ENCODE data around the gene SSTR5. TPM values are rescaled to one million over a fixed set of nuclear protein-coding genes. Genes with fewer than 3 reads are reported as not detected.
"Not testable (repeated sequence)": the region's sequence is repeated elsewhere in the genome, so short reads cannot be mapped to it uniquely, and the experiment has no call there.

SSTR5 gene
- not detected in 2 replicates for total RNA-seq (2014; rRNA removed; shearing (Covaris generic); ENCODE audit: low replicate concordance)

DNA sequence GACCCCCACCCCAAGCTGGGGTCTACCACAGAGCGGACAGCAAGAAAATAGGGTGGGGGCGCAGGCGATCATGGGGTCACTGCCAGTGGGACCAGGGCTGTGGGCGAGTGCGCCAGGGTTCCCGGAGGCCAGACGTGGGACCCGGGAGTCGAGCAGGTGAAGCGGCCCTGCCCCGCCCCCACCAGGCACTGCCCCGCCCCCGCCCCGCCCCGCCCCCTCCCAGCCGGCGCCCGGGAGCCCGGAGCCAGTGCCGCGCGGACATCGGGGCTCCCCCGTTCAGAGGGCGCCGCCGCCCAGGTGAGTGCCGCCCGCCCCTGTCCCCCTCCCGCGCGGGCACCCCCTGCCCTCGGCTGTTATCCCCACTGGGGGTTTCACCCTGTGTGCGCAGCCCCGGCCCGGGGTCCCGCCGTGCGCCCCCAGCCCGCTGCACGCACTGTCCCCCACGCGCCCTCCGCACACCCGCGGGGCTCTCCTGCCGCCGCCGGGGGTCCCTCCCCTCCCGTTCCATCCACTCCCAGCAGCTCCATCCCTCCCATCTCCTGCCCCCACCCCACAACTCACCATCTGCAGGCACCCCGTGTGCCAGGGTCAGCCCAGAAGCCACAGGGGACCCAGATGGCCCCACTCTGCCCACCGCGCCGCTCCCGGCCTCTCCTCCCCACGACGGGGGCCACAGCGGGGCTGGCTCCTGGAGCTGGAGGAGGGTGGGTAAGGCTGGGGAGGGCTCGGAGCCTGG, at the start of gene SSTR5:
Gene SSTR5, plus strand, starts transcription at position 222 of the 736 bp plus-strand sequence. CDS start 6,122 bp downstream, outside the sequence.
- no peaks in the 10 kb centered on the region for H3K36me3 ChIP-seq
- H3K4me3 ChIP-seq = no peak within 1 kb of the TSS
- H3K27me3 ChIP-seq = peaks cover 83% of the 10 kb centered on the region
- no peak for DNase-seq
- H3K9me3 ChIP-seq = no peaks in the 10 kb centered on the region

DNA sequence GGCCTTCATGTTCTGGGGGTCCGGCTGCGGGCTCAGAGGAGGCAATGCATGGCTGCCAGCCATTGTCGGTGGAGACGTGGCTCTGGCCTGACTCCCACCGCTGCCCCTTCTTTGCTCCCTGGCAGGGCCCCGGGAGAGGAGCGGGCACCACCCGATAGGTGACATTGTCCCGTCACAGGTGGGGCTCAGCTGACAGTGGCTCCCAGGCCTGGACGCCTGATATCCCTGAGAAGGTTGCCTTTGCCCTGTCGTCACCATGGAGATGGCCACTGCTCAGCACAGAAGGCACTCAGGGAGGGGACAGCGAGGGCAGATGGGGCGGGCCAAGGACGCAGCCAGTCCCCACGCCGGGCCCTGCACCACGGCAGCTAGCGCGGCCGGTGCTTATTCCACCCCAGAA, 48.4 kb upstream of the SSTR5 start:
- no peaks in the 10 kb centered on the region for H3K36me3 ChIP-seq
- peaks cover 74% of the 10 kb centered on the region for H3K27me3 ChIP-seq
- no peak overlapping the region for H3K4me3 ChIP-seq
- no peaks in the 10 kb centered on the region for H3K9me3 ChIP-seq
- DNase-seq = no peak

DNA sequence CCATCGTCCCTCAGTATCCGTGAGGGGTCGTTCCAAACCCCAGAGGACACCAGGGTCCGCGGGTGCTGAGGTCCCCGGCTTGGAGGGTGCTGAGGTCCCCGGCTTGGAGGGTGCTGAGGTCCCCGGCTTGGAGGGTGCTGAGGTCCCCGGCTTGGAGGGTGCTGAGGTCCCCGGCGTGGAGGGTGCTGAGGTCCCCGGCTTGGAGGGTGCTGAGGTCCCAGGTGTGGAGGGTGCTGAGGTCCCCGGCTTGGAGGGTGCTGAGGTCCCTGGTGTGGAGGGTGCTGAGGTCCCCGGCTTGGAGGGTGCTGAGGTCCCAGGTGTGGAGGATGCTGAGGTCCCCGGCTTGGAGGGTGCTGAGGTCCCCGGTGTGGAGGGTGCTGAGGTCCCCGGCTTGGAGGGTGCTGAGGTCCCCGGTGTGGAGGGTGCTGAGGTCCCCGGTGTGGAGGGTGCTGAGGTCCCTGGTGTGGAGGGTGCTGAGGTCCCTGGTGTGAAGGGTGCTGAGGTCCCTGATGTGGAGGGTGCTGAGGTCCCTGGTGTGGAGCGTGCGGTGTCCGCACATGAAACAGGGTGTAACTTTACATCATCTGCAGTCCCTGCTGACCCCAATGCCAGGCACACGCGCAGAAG, 47.3 kb upstream of the SSTR5 start:
- H3K36me3 ChIP-seq, H3K4me3 ChIP-seq, H3K9me3 ChIP-seq, DNase-seq: not testable (repeated sequence)
- H3K27me3 ChIP-seq = peaks cover 74% of the 10 kb centered on the region

DNA sequence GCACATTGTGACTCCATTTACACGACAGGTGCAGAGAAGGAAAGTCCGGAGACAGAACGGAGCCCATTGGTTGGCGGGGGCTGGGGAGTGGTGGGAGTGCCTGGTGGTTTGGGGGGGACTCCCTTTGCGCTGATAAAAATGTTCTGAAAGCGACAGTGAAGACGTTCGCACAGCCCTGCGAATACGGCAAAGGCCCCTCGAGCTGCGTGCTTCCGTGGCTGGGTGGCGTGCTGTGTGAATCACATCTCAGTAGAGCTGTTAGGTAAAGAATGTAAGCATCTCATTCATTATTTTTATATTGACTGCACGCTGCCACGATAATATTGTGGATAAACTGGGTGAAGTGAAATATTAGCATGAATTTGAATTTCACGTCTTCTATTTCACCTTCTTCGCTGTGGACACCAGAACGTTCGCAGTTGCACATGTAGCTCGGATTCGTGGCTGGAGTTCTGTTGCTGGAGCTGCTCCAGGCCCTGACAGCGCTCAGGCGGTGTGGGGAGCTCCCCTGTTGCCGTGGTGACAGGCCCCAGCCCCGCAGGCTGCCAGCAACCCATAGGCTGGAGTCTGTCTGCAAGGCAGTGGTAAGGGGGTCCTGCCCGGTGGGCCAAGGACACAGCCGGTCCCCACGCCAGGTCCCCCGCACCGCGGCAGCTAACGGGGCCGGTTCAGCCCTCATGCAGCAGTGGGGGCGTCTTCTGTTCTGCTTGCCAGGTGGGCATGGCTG, 46.3 kb upstream of the SSTR5 start:
- Histone ChIP-seq H3K4me3 (no peak overlapping the region), H3K36me3 (no peaks in the 10 kb centered on the region), H3K27me3 (peaks cover 74% of the 10 kb centered on the region), H3K9me3 (no peaks in the 10 kb centered on the region)
- no peak for DNase-seq

DNA sequence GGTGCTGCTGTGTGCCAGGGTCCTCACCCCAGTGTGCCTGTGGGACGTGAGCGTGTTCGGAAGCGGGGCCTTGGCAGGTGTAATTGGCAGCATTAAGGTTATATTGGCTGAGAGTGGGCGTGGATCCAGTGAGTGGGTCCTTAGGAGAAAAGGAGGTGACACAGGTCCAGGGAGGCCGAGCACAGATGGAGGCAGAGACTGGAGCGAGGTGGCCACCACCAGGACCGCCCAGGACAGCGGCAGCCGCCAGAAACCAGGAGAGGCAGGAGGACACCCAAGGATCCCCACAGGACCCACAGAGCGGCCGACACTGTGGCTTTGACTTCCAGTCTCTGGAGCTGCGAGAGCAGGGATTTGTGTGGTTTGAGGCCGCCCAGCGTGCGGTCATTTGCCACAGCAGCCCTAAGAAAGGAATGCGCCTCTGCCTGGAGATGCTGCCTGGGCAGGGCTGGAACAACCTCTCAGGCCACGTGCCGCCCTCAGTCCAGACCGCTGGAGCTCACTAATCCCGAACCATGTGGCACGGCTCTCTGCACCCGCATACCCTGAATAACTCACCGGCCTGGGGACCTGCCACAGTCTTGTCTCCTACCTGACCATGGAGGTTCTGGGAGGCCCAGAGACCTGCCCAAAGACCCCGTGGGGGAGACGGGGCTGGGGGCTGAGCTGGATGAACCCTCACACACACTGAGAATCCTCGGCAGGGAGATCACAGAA, 45.6 kb upstream of the SSTR5 start:
- Histone ChIP-seq H3K4me3 (no peak overlapping the region), H3K9me3 (no peaks in the 10 kb centered on the region), H3K36me3 (no peaks in the 10 kb centered on the region), H3K27me3 (peaks cover 70% of the 10 kb centered on the region)
- DNase-seq = no peak

DNA sequence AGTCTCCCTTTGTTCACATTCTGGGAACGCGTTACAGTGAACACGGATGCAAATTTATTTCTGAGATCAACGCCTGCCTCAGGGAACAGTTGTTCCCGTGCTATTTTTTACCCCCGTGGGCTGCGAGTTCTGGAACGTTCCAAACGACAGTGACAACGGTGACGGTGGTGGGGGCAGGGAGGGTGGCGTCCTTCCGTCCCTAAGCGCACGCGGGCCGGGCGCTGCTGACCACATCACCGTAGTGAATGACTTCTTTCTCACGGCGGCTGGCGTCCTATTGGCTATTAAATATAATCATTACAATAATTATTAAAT, 45.1 kb upstream of the SSTR5 start:
- no peak for DNase-seq
- no peak overlapping the region for H3K4me3 ChIP-seq
- peaks cover 65% of the 10 kb centered on the region for H3K27me3 ChIP-seq
- no peaks in the 10 kb centered on the region for H3K36me3 ChIP-seq
- no peaks in the 10 kb centered on the region for H3K9me3 ChIP-seq

DNA sequence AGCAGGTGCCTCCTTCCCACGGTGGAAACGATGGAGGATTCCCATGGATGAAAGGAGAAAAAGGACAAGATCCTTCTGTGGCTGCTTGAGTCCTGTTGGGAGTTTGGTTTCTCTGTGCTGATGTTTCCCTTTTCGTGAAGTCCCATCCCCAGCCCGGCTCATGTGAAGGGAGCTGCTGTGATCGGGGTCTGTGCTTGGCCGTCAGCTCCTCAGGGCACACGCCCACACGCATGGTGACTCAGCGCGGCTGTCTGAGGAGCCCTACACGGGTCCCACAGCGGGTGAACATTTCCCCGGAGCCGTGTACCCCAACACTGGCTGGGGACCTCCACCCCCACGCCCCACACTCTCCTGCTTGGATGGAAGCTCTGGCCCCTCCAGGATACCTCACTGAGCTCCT, 44.5 kb upstream of the SSTR5 start:
- H3K36me3 ChIP-seq = no peaks in the 10 kb centered on the region
- no peaks in the 10 kb centered on the region for H3K9me3 ChIP-seq
- DNase-seq = no peak
- peaks cover 61% of the 10 kb centered on the region for H3K27me3 ChIP-seq
- H3K4me3 ChIP-seq = no peak overlapping the region

DNA sequence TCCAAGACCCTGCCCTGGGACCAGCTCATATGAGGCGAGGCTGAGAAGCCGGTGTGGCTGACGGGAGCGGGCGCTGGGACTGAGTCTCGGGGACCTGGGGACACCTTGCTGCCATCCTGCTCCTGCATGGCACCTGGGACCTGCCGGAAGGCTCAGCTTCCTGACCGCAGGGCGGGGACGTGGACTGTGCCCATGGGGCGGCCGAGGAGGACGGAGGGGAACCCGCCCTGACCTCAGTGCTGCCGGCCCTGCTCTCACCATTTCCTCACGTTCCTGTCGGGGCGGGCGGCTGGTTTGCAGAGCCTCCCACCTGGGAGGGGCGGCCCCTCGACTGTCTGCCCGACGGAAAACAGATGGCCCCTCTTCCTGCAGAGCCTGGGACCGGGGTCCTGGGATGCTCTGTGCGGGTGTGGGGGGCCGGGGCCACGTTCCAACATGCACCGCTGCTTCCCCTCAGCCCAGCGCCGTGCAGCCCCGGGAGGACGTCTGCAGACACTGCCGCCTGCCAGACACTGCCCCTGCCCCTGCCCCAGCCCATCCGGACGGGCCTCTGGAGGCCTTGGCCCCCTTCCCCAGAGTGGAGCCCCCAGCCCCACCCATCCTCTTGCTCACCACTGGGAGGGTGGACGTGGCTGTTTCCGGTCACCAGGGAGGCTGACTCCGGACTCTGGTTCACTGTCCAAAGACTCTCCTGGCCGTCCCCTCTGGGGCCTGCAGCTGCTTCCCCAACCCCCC, 43.9 kb upstream of the SSTR5 start:
- H3K9me3 ChIP-seq = no peaks in the 10 kb centered on the region
- DNase-seq = no peak
- H3K4me3 ChIP-seq = no peak overlapping the region
- H3K27me3 ChIP-seq = peaks cover 55% of the 10 kb centered on the region
- H3K36me3 ChIP-seq = no peaks in the 10 kb centered on the region

DNA sequence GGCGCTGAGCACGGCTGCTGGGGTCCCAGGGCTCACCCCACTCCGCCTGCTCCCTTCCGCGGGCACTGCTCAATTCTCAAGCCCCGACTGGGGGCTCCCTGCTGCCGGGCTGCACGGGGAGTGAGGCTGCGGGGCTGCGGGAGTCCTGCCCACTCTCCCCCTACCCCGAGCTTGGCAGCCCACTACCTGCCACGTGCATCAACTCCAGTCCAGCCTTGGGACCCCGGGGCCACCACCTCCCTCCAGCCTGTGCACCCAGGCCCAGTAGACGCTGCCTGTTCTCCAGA, 43.3 kb upstream of the SSTR5 start:
- H3K4me3 ChIP-seq = no peak overlapping the region
- H3K36me3 ChIP-seq = no peaks in the 10 kb centered on the region
- no peaks in the 10 kb centered on the region for H3K9me3 ChIP-seq
- H3K27me3 ChIP-seq = peaks cover 50% of the 10 kb centered on the region
- DNase-seq = no peak

DNA sequence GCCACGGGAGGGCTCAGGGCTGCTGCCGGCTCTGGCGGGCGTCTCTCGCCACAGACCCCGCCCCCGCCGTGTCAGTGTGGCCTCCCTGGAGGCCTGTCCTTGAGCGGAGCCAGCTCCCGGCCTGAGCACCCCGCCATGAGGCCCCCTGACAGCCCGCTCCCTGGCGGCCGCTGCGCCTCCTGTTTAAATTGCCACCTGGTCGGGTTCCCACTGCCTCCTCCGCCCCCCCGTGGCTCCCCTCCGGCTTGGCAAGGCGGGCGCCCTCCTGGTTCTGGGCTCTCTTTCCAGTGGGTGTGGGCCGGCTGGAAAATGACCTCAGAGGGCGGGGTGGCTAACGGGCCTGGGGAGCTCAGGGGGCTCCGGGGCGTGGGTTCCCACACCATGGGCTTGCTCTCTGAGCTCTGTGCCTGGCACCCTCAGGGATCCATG, 42.1 kb upstream of the SSTR5 start:
- DNase-seq = no peak
- Histone ChIP-seq H3K27me3 (peaks cover 43% of the 10 kb centered on the region), H3K9me3 (no peaks in the 10 kb centered on the region), H3K4me3 (no peak overlapping the region), H3K36me3 (no peaks in the 10 kb centered on the region)

DNA sequence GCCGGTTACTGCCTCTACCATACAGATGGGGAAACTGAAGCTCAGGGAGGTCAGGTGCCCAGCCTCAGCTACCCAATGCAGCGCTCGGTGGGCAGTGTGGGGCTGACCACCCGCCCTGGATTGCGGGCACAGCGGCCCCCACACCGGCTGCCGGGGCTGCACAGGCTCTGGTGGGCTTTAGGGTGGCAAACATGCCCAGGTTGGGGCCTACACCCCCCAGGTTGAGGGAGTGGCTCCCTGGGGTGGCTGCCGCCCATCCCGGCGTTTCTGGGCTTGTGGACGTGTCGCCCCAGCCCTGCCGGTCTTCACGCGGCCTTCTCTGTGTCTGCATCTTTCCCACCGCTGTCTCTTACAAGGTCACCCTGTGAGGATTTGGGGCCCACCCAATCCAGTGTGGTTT, 40.9 kb upstream of the SSTR5 start:
- DNase-seq = no peak
- H3K27me3 ChIP-seq = peaks cover 32% of the 10 kb centered on the region
- H3K36me3 ChIP-seq = no peaks in the 10 kb centered on the region
- no peak overlapping the region for H3K4me3 ChIP-seq
- no peaks in the 10 kb centered on the region for H3K9me3 ChIP-seq

DNA sequence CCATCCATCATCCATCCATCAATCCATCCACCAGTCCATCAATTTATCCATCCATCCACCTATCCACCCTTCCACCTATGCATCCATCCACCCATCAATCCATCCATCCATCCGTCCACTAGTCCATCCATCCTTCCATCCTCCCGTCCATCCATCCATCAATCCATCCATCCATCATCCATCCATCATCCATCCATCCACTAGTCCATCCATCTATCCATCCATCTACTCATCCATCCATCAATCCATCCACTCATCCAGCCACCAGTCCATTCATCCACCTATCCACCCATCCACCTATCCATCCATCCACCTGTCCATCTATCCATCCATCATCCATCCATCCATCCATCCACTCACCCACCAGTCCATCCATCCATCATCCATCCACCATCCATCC, 39.9 kb upstream of the SSTR5 start:
- no peak for DNase-seq
- Histone ChIP-seq H3K9me3 (no peaks in the 10 kb centered on the region), H3K27me3 (peaks cover 23% of the 10 kb centered on the region), H3K36me3 (no peaks in the 10 kb centered on the region), H3K4me3 (no peak overlapping the region)

DNA sequence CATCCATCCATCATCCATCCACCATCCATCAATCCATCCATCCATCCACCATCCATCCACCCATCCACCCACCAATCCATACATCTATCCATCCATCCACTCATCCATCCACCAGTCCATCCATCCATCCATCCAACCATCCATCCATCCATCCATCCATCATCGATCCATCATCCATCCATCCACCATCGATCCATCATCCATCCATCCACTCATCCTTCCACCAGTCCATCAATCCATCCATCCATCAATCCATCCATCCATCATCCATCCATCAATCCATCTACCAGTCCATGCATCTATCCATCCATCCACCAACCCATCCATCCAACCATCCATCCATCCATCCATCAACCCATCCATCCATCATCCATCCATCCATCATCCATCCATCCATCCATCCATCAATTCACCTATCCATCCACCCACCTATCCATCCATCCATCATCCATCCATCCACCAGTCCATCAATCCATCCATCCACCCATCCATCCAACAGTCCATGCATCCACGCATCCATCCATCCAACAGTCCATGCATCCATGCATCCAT, 39.3 kb upstream of the SSTR5 start:
- Histone ChIP-seq H3K36me3 (no peaks in the 10 kb centered on the region), H3K27me3 (peaks cover 17% of the 10 kb centered on the region), H3K4me3 (no peak overlapping the region), H3K9me3 (no peaks in the 10 kb centered on the region)
- no peak for DNase-seq

DNA sequence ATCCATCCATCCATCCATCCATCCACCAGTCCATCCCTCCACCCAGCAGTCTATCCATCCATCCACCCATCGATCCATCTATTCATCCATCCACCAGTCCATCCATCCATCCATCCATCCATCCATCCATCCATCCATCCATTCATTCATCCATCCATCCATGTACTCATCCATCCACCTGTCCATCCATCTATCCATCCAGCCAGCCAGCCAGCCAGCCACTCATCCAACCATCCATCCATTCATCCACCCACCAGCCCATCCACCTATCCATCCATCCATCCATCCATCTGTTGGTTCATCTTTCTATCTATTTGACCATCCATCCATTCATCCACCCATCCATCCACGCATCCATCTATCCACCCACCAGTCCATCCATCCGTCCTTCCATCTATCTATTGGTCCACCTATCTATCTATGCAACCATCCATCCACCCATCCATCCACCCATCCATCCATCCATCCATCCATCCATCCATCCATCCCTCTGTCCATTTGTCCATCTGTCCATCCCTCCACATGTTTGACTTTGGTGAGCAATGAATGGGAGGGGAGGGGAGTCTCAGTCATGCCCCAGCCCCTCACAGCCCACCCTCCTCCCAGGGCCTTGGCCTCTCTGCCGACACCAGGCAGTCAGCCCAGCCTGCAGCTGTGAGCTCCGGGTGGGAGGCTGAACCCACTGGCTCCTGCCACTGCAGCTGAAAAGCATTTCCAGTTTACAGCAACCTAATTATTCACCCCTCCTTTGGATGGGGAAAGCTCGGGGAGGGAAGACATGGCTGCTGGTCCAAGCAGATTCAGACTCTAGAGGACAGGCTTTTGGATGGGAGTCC, 38.1 kb upstream of the SSTR5 start:
- peaks cover 5% of the 10 kb centered on the region; the same call in 1 of the 2 replicates for H3K27me3 ChIP-seq
- no peaks in the 10 kb centered on the region for H3K36me3 ChIP-seq
- no peak for DNase-seq
- H3K9me3 ChIP-seq = no peaks in the 10 kb centered on the region
- no peak overlapping the region for H3K4me3 ChIP-seq

DNA sequence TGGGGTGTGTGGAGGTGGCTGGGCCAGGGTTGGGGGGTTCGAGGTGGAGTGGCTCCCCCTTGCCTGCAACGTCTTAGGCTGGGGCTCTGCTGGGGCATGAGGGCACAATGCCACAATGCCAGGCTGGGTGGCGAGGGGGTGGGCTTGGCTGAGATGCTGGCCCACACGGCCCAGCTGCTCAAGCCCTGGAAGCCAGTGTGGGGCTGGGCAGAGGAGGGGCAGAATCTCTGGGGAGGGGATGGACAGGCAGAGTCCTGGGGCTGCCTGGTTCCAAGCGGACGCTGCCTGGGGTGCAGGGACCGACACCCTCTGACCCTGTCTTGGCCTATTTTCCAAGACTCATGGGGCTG, 37.5 kb upstream of the SSTR5 start:
- no peak overlapping the region for H3K4me3 ChIP-seq
- 0 out of 2 replicates have a peak, but pooled peaks cover 1% of the 10 kb centered on the region for H3K27me3 ChIP-seq
- no peaks in the 10 kb centered on the region for H3K9me3 ChIP-seq
- no peaks in the 10 kb centered on the region for H3K36me3 ChIP-seq
- no peak for DNase-seq

DNA sequence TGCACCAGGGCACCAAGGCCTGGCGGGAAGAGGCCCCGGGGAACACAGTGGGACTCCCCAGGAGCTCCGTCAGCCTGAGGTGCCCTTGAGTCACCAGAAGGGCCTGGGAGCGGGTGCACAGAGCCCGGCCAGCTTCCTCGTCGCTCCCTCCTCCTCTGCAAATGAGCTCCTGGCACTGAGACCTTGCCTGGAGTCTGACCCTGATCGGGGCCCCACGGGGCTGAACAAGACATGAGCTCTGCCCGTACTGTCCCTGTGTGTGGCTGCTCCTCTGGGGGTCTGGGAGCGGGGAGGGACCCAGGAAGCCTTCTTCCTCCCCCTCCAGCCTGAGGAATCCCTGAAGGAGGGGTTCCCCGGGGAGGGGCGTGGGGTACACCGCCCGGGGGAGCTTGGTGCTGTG, 36.4 kb upstream of the SSTR5 start:
- DNase-seq = no peak
- Histone ChIP-seq H3K9me3 (no peaks in the 10 kb centered on the region), H3K4me3 (no peak overlapping the region), H3K36me3 (no peaks in the 10 kb centered on the region), H3K27me3 (no peaks in the 10 kb centered on the region)

Data from MG63 (cell line).